ENCODE results near the gene PREB. TPM values are rescaled to one million over a fixed set of nuclear protein-coding genes. Genes with fewer than 3 reads are reported as not detected.

PREB gene
- total RNA-seq, 2 experiments from 2014 or later: 96.8 to 113 TPM

GRCh38 chr2:27159271-27159670, 24.8 kb upstream of the PREB start:
- H2AFZ ChIP-seq (ENCODE audit: low read length): no peak overlapping the region

GRCh38 chr2:27158468-27158867, 24.0 kb upstream of the PREB start:
- DNase-seq (ENCODE audit: low spot score): no peak
- no peak overlapping the region for H3K4me3 ChIP-seq (ENCODE audit: low read depth, low read length, poor library complexity, severe bottlenecking)
- H3K27ac ChIP-seq (ENCODE audit: low read depth, low read length, poor library complexity, severe bottlenecking): no peak overlapping the region
- H3K9me2 ChIP-seq (ENCODE audit: insufficient read depth, low read length): no peaks in the 10 kb centered on the region
- H3K9me3 ChIP-seq (ENCODE audit: low read length): peaks cover 13% of the 10 kb centered on the region; the same call in 1 of the 2 replicates
- intact Hi-C loops (cut with micrococcal nuclease; ENCODE audit: unreplicated experiment): no loop called here
- no TSS peak for BruUV-seq (replicated peaks)
- H3K36me3 ChIP-seq (ENCODE audit: insufficient read depth, low read length): peaks cover 5% of the 10 kb centered on the region; the same call in 1 of the 2 replicates
- TF ChIP-seq EZH2phosphoT487 (IDR thresholded peaks at IDR 0.05; ENCODE audit: borderline replicate concordance, low read depth, low read length): no peak
- no peak for TF ChIP-seq CTCF (conservative IDR thresholded peaks at IDR 0.05; ENCODE audit: low read length)
- no peaks in the 10 kb centered on the region for H3K79me2 ChIP-seq (ENCODE audit: insufficient read depth, low read depth, low read length)
- ChIA-PET CTCF (ENCODE audit: unreplicated experiment) (no interaction called here), POLR2A (interaction anchor here (1.1 kb wide), 1 partner anchor 16 kb away, joined by 5 read pairs; no protein-coding TSS in a partner anchor)
- H4K20me1 ChIP-seq (ENCODE audit: insufficient read depth, low read length): no peaks in the 10 kb centered on the region
- H3K4me2 ChIP-seq (ENCODE audit: low read length): no peak overlapping the region
- H2AFZ ChIP-seq (ENCODE audit: low read length): no peak overlapping the region
- peaks cover 31% of the 10 kb centered on the region for H3K4me1 ChIP-seq (ENCODE audit: insufficient read depth, low read length, poor library complexity, severe bottlenecking)

More at GRCh38 chr2:27159271-27159670, 24.8 kb upstream of the PREB start:
- no peak for TF ChIP-seq EZH2phosphoT487 (IDR thresholded peaks at IDR 0.05; ENCODE audit: borderline replicate concordance, low read depth, low read length)
- no peak for TF ChIP-seq CTCF (conservative IDR thresholded peaks at IDR 0.05; ENCODE audit: low read length)
- no peaks in the 10 kb centered on the region for H3K9me2 ChIP-seq (ENCODE audit: insufficient read depth, low read length)
- no TSS peak for BruUV-seq (replicated peaks)
- peaks cover 5% of the 10 kb centered on the region; the same call in 1 of the 2 replicates for H3K36me3 ChIP-seq (ENCODE audit: insufficient read depth, low read length)
- no peak for DNase-seq (ENCODE audit: low spot score)
- H3K27ac ChIP-seq (ENCODE audit: low read depth, low read length, poor library complexity, severe bottlenecking): no peak overlapping the region
- no peaks in the 10 kb centered on the region for H4K20me1 ChIP-seq (ENCODE audit: insufficient read depth, low read length)
- H3K79me2 ChIP-seq (ENCODE audit: insufficient read depth, low read depth, low read length): no peaks in the 10 kb centered on the region
- peaks cover 34% of the 10 kb centered on the region for H3K4me1 ChIP-seq (ENCODE audit: insufficient read depth, low read length, poor library complexity, severe bottlenecking)
- ChIA-PET POLR2A (interaction anchor here (0.6 to 1.1 kb wide), 2 partner anchors 15 to 25 kb away, joined by 4 to 5 read pairs; partner anchors contain the start of gene PREB), CTCF (ENCODE audit: unreplicated experiment) (no interaction called here)
- intact Hi-C loops (cut with micrococcal nuclease; ENCODE audit: unreplicated experiment): no loop called here
- no peak overlapping the region for H3K4me3 ChIP-seq (ENCODE audit: low read depth, low read length, poor library complexity, severe bottlenecking)
- no peak overlapping the region for H3K4me2 ChIP-seq (ENCODE audit: low read length)
- H3K9me3 ChIP-seq (ENCODE audit: low read length): peaks cover 13% of the 10 kb centered on the region; the same call in 1 of the 2 replicates

GRCh38 chr2:27155069-27155520, 20.7 kb upstream of the PREB start:
- POLR2A ChIA-PET: no interaction called here
- no TSS peak for BruUV-seq (replicated peaks)
- H4K20me1 ChIP-seq (ENCODE audit: insufficient read depth, low read length): no peaks in the 10 kb centered on the region

More at GRCh38 chr2:27155069-27155520, 20.7 kb upstream of the PREB start:
- no peak for DNase-seq (ENCODE audit: low spot score)
- Histone ChIP-seq H2AFZ (ENCODE audit: low read length) (no peak overlapping the region), H3K79me2 (ENCODE audit: insufficient read depth, low read depth, low read length) (no peaks in the 10 kb centered on the region), H3K36me3 (ENCODE audit: insufficient read depth, low read length) (no peaks in the 10 kb centered on the region), H3K4me2 (ENCODE audit: low read length) (no peak overlapping the region), H3K9me2 (ENCODE audit: insufficient read depth, low read length) (no peaks in the 10 kb centered on the region), H3K4me1 (ENCODE audit: insufficient read depth, low read length, poor library complexity, severe bottlenecking) (peaks cover 39% of the 10 kb centered on the region), H3K9me3 (ENCODE audit: low read length) (no peaks in the 10 kb centered on the region), H3K4me3 (ENCODE audit: low read depth, low read length, poor library complexity, severe bottlenecking) (no peak overlapping the region), H3K27ac (ENCODE audit: low read depth, low read length, poor library complexity, severe bottlenecking) (no peak overlapping the region)
- TF ChIP-seq CTCF (conservative IDR thresholded peaks at IDR 0.05; ENCODE audit: low read length): no peak
- TF ChIP-seq EZH2phosphoT487 (IDR thresholded peaks at IDR 0.05; ENCODE audit: borderline replicate concordance, low read depth, low read length): no peak
- intact Hi-C loops (cut with micrococcal nuclease; ENCODE audit: unreplicated experiment): no loop called here
- CTCF ChIA-PET (ENCODE audit: unreplicated experiment): no interaction called here
